Right kidney (tissue), 1 donor: Measurements from ENCODE around the gene SLC44A3.
A peak's percentile ranks its signal among the peaks of the same experiment; 100 is the strongest.

Experiments
- DNase-seq: peaks from one replicate; pipeline ENCODE4 v3.0.0-alpha.2; 2016

The SLC44A3 gene

GRCh38 chr1:94872771-94873495 is 52.8 kb downstream of the SLC44A3 start:
- DNase-seq = no peak

- DNase-seq = no peak
These were observed 53.6 kb downstream of the SLC44A3 start for GRCh38 chr1:94873520-94874351.

GRCh38 chr1:94874423-94874822 is 54.3 kb downstream of the SLC44A3 start:
- no peak for DNase-seq

- no peak for DNase-seq
These were observed 55.6 kb downstream of the SLC44A3 start for GRCh38 chr1:94875794-94876193.

GRCh38 chr1:94876362-94876761 is 56.2 kb downstream of the SLC44A3 start:
- DNase-seq = no peak

- DNase-seq = no peak
These were observed 58.2 kb downstream of the SLC44A3 start for GRCh38 chr1:94878329-94878728.

GRCh38 chr1:94883691-94884090 is 63.5 kb downstream of the SLC44A3 start:
- DNase-seq = no peak

- peak; percentile 61 for DNase-seq
These were observed 63.9 kb downstream of the SLC44A3 start for GRCh38 chr1:94884106-94884505.

DNA sequence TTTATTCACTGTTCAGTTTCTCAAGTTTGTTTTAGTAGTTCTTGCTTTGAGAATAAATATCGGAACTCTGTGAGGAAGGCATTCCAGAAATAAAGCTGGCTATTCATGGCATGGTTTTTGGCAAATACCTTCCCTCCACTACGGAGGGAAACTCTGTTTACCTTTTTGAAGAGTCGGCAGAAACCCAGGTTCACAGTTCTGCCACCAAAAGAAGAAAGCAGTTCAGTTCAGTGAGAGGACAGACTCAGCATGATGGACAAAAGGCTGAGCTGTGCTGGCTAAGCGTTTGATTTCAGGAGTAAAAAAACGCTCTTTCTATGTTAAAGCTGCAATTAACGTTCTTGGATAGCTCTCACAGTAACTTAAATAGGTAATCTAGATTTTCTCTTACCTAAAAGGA is 64.3 kb downstream of the SLC44A3 start:
- no peak for DNase-seq

- no peak for DNase-seq
These were observed 66.2 kb downstream of the SLC44A3 start for GRCh38 chr1:94886361-94886760.

- DNase-seq = no peak
These were observed 66.9 kb downstream of the SLC44A3 start for GRCh38 chr1:94887106-94887505.

- no peak for DNase-seq
These were observed 67.5 kb downstream of the SLC44A3 start for GRCh38 chr1:94887603-94888171.

DNA sequence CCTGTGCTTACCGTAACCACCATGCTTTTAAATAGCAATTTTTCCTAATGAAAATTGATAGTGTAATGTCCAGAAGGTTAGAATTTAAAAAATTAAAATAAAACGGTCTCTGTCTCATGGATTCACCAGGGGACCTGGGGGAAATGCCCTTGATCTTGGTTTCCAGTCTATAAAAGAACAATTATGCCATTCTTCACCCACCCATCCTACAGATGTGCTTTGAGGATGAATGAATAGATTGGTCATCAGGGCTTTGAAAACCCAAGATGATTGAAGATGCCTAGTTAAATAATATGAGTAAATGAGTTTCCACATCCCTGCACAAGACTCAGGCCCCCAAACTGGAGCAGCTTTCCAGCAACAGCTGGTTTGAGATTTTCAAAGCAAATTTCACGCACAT is 68.0 kb downstream of the SLC44A3 start:
- no peak for DNase-seq

DNA sequence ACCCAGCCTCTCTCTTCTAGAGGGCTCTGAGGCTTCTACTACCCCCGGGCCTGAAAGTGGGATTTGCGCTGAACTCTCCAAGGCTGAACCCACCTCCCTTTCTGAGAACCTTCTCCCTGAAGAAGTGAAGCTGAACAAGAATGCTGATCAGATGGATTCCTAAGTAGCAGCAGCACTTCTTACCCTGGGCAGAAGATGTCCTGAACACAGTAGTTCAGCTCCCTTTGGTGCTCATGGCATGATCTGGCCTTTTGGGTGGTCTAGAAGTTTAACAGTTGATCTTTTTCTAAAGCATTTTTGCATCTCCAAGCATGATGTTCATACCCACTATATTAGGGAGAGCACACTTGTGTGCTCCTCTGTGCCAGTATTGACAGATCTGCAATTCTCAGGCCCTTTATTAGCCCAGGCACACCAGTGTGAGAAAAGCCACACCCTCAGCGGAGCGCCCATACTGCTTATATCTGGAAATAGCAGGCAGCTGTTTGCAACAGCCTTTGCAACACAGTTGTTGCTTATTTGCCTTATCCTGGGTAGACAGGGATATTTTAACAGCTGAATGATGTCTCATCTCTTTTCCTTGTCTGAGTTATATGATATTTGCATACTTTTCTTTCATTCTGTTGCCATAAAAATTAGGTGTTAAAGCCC is 72.6 kb downstream of the SLC44A3 start:
- DNase-seq = no peak

DNA sequence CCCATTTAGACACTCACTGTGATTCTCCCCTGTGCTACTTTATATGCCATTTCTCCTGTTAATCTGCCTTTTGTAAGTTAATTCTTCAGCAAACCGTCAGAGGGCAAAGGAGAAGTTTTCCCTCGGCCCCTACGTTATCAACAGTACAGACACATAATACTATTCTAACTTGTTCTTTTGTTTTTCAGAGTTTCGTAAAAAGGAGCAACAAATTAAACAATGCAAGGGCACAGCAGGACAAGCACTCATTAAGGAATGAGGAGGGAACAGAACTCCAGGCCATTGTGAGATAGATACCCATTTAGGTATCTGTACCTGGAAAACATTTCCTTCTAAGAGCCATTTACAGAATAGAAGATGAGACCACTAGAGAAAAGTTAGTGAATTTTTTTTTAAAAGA is 74.5 kb downstream of the SLC44A3 start:
- DNase-seq = no peak

GRCh38 chr1:94895518-94895917 is 75.4 kb downstream of the SLC44A3 start:
- DNase-seq = no peak

DNA sequence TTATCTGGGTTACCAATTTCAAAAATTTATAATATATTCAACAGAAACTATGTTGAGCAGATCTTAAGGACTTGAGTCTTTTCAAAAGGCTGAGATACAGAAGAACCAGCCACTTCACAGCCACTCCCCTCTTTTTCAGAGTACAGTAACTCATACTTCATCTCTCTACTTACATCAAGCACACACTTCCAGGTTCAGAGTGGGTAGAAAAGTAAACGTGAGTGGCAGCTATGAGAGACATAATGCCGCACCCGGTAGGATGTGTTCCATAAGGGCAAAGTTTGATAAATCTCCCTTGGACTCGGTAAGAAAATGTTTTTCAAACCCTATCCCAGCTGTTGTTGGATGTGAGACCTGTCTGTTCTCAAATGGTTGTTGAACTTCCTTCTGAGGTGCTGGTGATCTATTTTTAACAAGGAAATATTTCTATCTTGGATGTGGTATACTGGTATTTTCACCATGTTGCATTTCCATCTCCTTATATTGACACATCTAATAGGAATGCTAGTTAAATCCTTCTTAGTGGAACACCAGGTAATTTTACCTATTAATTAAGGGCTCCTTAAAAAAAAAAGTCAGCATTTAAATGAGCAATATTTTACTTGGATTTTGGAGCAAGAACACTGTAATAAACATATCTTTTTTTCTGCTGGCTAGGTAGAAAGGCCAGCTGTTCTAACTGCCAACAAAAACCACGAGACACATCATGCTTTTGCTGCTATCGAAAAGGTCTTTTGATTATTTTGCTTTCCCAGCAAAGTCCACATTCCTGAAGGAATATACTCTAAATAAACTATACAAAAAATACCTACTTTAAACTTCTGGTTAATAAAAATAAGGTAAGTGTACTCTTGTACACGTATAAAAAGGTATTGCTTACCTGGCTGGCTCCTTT is 78.6 kb downstream of the SLC44A3 start:
- DNase-seq = no peak

DNA sequence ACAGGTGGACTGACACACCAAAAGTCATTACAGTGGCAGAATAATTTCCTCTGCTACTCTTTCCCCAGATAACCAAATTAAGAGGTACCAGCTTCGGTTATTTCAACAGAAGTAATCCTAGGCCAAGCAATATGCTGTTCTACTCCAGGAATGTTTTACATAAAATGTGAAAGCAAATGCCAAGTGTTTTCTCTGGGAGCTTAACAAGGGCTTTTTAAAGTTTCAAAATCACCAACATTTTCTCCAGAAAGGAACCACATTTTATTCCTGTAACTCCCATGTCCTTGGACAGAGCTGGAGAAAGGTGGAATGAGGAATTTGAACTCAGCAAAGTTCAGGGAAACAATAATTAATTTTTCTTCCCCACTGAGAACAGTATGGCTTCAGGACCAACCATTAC is 79.6 kb downstream of the SLC44A3 start:
- DNase-seq = no peak

DNA sequence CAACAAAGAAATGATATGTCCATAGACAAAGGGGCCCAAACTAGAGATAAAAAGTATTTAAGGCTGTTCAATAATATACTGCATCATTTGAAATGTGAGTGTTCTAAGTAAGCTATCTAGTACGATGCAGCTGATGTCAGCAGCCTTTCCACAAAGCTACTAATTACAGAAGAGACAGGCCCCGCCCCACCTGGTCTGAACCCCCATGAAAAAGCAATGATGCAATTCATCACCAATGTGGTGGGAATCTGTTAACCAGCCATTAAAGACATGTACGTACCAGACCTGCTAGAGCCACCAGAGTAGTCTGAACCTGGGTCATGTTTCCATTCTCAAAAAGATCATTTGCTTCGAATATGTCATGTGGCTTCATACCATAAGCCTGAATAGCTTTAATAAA is 81.7 kb downstream of the SLC44A3 start:
- no peak for DNase-seq

GRCh38 chr1:94903280-94904009 is 83.3 kb downstream of the SLC44A3 start:
- no peak for DNase-seq

- no peak for DNase-seq
These were observed 85.0 kb downstream of the SLC44A3 start for GRCh38 chr1:94905207-94905606.
